DND-41 (cell line): ENCODE measurements around the gene TMEM14B.
"Not testable (repeated sequence)": the region's sequence is repeated elsewhere in the genome, so short reads cannot be mapped to it uniquely, and the experiment has no call there.

ENCODE experiments used
- ATAC-seq: fragments of 200-7000 bp; cut with Tn5 transposase; 3 replicates; pipeline ENCODE4 v1.9.1; 2021; ENCODE audit warnings: low read depth; ENCODE audit not compliant: insufficient read depth
- DNase-seq: peaks from one replicate; pipeline ENCODE4 v3.0.0-alpha.2; 2020
- H2AFZ ChIP-seq: 2 replicates; pipeline ENCODE4 v1.6.0; 2012; ENCODE audit warnings: low read depth, low read length
- H3K27ac ChIP-seq: 2 replicates; pipeline ENCODE4 v1.5.1; 2012; ENCODE audit warnings: low read length, inconsistent platforms
- H3K27me3 ChIP-seq: fragments of 200-600 bp; sonication (generic); 2 replicates; pipeline ENCODE4 v1.6.0; 2012; ENCODE audit warnings: low read length, mild to moderate bottlenecking, inconsistent platforms; ENCODE audit not compliant: insufficient read depth, poor library complexity
- H3K36me3 ChIP-seq: 2 replicates; pipeline ENCODE4 v1.5.1; 2012; ENCODE audit warnings: low read length, inconsistent platforms; ENCODE audit not compliant: insufficient read depth
- H3K4me1 ChIP-seq: 2 replicates; pipeline ENCODE4 v1.5.1; 2012; ENCODE audit warnings: mild to moderate bottlenecking, low read length; ENCODE audit not compliant: insufficient read depth
- H3K4me2 ChIP-seq: 2 replicates; pipeline ENCODE4 v1.6.0; 2012; ENCODE audit warnings: mild to moderate bottlenecking, moderate library complexity, low read length, inconsistent platforms; ENCODE audit not compliant: insufficient read depth
- H3K4me3 ChIP-seq, 2 experiments: fragments of 200-600 bp in 1 of 2; shearing (Covaris generic) in 1 of 2; 2 replicates each; pipeline ENCODE4 v1.5.1; 2012 to 2016; ENCODE audit warnings: inconsistent platforms in 2 of 2, low read length in 2 of 2, mild to moderate bottlenecking in 2 of 2, low read depth in 1 of 2, moderate library complexity in 1 of 2
- H3K79me2 ChIP-seq: 2 replicates; pipeline ENCODE4 v1.6.0; 2012; ENCODE audit warnings: low read length, inconsistent platforms; ENCODE audit not compliant: insufficient read depth
- H3K9ac ChIP-seq: 2 replicates; pipeline ENCODE4 v1.6.0; 2012; ENCODE audit warnings: low read depth, mild to moderate bottlenecking, inconsistent platforms, low read length, moderate library complexity
- H3K9me3 ChIP-seq: 2 replicates; pipeline ENCODE4 v1.5.1; 2012; ENCODE audit warnings: low read length, moderate library complexity, mild to moderate bottlenecking, inconsistent platforms; ENCODE audit not compliant: insufficient read depth, severe bottlenecking
- H4K20me1 ChIP-seq: 2 replicates; pipeline ENCODE4 v1.6.0; 2012; ENCODE audit warnings: low read length; ENCODE audit not compliant: insufficient read depth
- EZH2 ChIP-seq: IDR thresholded peaks from 3 replicates; pipeline ENCODE4 v1.6.1; 2012; ENCODE audit warnings: borderline replicate concordance, low read depth, mild to moderate bottlenecking, moderate library complexity, low read length, inconsistent platforms; ENCODE audit not compliant: severe bottlenecking
- TF ChIP-seq, protein P1 (sequence below): IDR thresholded peaks from 2 replicates; pipeline ENCODE4 v1.5.1; 2012; ENCODE audit warnings: borderline replicate concordance, low read length, moderate library complexity, mild to moderate bottlenecking; ENCODE audit not compliant: poor library complexity, severe bottlenecking; ENCODE audit errors: extremely low read depth

Gene TMEM14B

GRCh38 chr6:10749734-10750133 is 2.1 kb downstream of the TMEM14B start:
- H3K79me2 ChIP-seq: peaks cover 80% of the 10 kb centered on the region
- H3K36me3 ChIP-seq: peaks cover 57% of the 10 kb centered on the region
- peak overlapping the region in 1 of 2 experiments; percentile 90; a peak in 2 of 4 replicates for H3K4me3 ChIP-seq
- peak overlapping the region; percentile 92 for H3K4me2 ChIP-seq
- H3K9ac ChIP-seq: no peak overlapping the region; the same call in 1 of the 2 replicates
- 0 out of 2 replicates have a peak overlapping the region, but pooled peaks have one; percentile 86 for H3K27ac ChIP-seq
- H3K4me1 ChIP-seq: peaks cover 42% of the 10 kb centered on the region
- H4K20me1 ChIP-seq: peaks cover 33% of the 10 kb centered on the region
- H3K9me3 ChIP-seq: no peaks in the 10 kb centered on the region
- TF ChIP-seq EZH2: no peak
- TF ChIP-seq, protein P1, sequence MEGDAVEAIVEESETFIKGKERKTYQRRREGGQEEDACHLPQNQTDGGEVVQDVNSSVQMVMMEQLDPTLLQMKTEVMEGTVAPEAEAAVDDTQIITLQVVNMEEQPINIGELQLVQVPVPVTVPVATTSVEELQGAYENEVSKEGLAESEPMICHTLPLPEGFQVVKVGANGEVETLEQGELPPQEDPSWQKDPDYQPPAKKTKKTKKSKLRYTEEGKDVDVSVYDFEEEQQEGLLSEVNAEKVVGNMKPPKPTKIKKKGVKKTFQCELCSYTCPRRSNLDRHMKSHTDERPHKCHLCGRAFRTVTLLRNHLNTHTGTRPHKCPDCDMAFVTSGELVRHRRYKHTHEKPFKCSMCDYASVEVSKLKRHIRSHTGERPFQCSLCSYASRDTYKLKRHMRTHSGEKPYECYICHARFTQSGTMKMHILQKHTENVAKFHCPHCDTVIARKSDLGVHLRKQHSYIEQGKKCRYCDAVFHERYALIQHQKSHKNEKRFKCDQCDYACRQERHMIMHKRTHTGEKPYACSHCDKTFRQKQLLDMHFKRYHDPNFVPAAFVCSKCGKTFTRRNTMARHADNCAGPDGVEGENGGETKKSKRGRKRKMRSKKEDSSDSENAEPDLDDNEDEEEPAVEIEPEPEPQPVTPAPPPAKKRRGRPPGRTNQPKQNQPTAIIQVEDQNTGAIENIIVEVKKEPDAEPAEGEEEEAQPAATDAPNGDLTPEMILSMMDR: no peak
- ATAC-seq: no peak
- H2AFZ ChIP-seq: no peak overlapping the region
- no peaks in the 10 kb centered on the region for H3K27me3 ChIP-seq
- DNase-seq: no peak

DNA sequence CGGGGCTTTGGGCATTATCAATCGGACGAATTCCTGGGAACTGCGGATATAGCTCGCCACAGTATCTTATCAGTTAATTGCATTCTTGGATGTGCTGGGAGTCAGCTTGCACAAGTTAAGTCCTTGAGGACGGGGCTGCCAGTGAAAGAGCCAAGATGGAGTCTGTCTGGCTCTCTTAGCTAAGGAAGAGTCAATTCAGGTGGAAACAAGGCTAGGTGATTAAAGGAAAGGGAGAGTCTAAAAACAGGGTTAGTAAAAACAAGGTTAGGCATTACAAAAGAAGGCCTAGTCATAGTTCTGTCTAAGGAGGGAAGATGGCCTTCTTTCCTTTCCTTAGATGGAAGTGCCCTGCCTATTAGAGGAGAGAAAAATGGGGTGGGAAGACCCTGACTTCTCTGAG is 3.0 kb downstream of the TMEM14B start:
- DNase-seq, H3K27ac ChIP-seq, H3K27me3 ChIP-seq, H2AFZ ChIP-seq, H3K4me3 ChIP-seq, H3K9ac ChIP-seq, ATAC-seq, H3K9me3 ChIP-seq: not testable (repeated sequence)
- Histone ChIP-seq H3K4me1 (peaks cover 42% of the 10 kb centered on the region), H4K20me1 (peaks cover 35% of the 10 kb centered on the region), H3K36me3 (peaks cover 66% of the 10 kb centered on the region), H3K4me2 (peak overlapping the region; percentile 11; the same call in 1 of the 2 replicates), H3K79me2 (peaks cover 89% of the 10 kb centered on the region)

DNA sequence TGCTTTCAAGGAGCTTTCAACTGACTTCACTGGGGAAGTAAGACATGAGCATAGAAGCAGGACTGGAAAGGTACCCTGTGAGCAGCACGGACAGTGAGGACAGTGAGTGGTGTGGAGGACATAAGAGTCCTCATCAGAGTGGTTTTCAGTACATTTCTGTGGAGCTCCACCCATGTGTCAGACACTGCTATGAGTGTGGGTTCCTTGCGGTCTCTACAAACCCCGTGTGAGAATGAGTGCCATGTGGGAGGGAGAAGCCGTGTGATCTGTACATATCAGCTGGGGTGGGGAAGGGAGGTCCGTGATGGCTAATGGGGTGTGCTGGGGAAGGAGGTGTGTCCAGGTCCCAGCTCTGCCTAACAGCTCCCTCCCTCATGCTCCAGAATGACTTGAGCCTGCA is 4.2 kb downstream of the TMEM14B start:
- H3K9me3 ChIP-seq, H2AFZ ChIP-seq, ATAC-seq, H3K27me3 ChIP-seq, H3K9ac ChIP-seq, DNase-seq, H3K4me3 ChIP-seq, H3K27ac ChIP-seq, H3K4me2 ChIP-seq: not testable (repeated sequence)
- H4K20me1 ChIP-seq: peaks cover 35% of the 10 kb centered on the region
- peaks cover 34% of the 10 kb centered on the region for H3K4me1 ChIP-seq
- H3K36me3 ChIP-seq: peaks cover 76% of the 10 kb centered on the region
- H3K79me2 ChIP-seq: peaks cover 94% of the 10 kb centered on the region

- H3K36me3 ChIP-seq: peaks cover 83% of the 10 kb centered on the region
Measured at GRCh38 chr6:10756085-10756484, 8.5 kb downstream of the TMEM14B start.

More at GRCh38 chr6:10756085-10756484, 8.5 kb downstream of the TMEM14B start:
- Histone ChIP-seq H3K27ac (no peak overlapping the region), H4K20me1 (peaks cover 25% of the 10 kb centered on the region), H3K4me2 (no peak overlapping the region), H3K27me3 (no peaks in the 10 kb centered on the region), H2AFZ (no peak overlapping the region), H3K79me2 (peaks cover 69% of the 10 kb centered on the region), H3K4me1 (0 out of 2 replicates have a peak, but pooled peaks cover 7% of the 10 kb centered on the region), H3K9me3 (no peaks in the 10 kb centered on the region), H3K9ac (no peak overlapping the region), H3K4me3 (no peak overlapping the region)
- DNase-seq (no peak), ATAC-seq (no peak)
- TF ChIP-seq, protein P1: no peak
- no peak for TF ChIP-seq EZH2
